HL-60/S4 (cell line): ENCODE measurements around the gene MOGAT2.
"Not testable (repeated sequence)": the region's sequence is repeated elsewhere in the genome, so short reads cannot be mapped to it uniquely, and the experiment has no call there.

Source experiments
- in situ Hi-C: fragments of 300-500 bp; cut with MboI; formaldehyde crosslinking; loops from 2 replicates; pipeline ENCODE4 v1.14.3; 2022; ENCODE audit warnings: low sequenced_read_pairs

MOGAT2 gene

DNA sequence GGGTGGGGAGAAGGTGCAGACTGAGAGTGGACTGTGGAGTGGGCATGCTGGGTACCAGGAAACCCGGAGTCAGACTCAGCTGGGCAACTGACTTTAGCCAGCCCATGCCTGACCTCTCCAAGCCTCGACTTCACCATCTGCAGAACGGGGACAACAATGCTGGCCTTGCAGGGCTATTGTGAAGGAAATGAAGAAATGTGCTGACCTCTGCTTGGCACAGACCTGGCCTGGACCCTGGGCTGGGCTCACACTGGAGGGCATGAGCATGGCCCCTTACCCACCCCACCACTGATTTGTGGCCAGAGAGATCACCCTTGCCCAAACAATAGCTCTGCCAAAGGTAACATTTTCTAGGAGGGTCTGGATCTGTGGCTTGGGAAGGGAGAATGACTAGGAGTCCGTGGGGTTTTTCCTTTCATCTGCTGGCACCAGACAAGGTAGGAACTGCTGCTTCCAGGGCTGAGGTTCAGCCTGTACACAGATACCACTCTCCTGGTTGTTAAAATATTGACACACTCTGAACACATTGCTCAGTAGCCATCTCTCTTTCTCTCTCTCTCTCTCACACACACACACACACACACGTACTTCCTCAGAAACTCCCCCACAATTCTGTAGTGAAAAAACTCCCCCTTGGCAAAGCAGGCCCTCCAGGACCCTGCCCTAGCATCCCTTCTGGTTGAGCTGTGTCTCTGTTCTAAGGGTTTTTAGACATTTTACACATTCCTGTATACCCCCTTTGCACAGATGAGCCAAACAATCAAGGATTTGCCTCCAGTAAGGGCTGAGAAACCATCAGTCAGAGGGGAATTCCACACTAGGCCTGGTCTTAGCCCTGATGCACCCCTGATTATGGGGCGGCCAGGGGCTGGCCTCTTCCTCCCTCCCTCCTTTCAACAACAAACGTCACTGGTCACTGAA, 1.0 kb downstream of the MOGAT2 start:
- in situ Hi-C loops = no loop called here

DNA sequence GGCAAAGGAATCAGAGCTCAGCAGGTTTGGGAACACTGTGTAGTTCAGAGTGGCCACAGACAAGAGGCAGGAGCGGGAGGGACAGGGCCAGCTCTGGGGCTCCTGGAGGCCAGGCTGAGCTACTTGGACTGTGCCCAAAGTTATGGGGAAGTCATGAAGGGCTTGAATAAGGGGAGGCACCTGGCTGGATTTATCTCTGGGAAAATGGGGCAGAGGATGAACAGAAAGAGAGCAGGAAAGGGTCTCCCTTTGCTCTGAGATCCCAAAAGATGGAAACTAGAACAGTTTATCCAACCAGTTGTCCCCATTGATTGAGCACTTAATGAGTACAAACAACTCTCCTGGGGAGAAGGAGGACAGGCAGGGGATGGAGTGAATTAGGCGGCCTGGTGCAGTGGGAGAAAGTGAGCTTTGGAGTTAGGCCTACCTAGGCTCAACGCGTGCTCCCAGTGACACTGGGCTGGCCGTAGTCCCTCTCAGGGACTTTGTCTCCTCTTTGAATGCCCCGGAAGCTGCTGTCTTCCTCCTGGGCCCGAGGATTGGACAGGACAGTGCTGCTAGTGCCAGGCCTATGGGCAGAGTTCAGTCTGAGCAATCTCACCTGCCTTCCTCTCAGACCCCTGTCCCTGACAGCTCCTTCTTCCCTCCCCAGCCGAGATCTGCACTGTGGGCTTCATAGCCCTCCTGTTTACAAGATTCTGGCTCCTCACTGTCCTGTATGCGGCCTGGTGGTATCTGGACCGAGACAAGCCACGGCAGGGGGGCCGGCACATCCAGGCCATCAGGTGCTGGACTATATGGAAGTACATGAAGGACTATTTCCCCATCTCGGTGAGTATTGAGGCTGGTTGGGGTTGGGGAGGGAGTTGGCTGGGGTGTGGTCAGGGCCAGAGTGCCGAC, 2.0 kb downstream of the MOGAT2 start:
- in situ Hi-C loops = loop anchor here (10.0 kb wide), 1 partner anchor 145 kb away; no protein-coding TSS in a partner anchor

DNA sequence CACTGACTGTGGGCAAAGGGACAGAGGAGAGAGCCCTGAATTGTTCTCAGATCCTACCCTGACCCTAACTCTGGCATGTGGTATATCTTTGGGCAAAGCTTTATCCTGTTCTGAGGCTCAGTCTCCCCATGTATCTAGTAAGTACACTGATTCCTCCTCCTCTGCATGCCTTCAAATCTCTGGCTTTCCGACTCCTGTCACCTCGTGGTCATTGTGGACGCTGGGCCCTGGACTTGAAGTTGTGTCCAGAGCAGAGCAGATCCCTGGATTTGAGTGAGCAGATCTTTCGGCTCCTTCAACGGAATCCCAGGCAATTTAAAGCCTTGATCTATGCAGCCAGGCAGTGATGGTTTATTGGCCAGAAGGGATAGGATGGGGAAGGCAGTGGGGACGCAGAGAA, 3.0 kb downstream of the MOGAT2 start:
- in situ Hi-C loops = loop anchor here (10.0 kb wide), 1 partner anchor 144 kb away; no protein-coding TSS in a partner anchor

DNA sequence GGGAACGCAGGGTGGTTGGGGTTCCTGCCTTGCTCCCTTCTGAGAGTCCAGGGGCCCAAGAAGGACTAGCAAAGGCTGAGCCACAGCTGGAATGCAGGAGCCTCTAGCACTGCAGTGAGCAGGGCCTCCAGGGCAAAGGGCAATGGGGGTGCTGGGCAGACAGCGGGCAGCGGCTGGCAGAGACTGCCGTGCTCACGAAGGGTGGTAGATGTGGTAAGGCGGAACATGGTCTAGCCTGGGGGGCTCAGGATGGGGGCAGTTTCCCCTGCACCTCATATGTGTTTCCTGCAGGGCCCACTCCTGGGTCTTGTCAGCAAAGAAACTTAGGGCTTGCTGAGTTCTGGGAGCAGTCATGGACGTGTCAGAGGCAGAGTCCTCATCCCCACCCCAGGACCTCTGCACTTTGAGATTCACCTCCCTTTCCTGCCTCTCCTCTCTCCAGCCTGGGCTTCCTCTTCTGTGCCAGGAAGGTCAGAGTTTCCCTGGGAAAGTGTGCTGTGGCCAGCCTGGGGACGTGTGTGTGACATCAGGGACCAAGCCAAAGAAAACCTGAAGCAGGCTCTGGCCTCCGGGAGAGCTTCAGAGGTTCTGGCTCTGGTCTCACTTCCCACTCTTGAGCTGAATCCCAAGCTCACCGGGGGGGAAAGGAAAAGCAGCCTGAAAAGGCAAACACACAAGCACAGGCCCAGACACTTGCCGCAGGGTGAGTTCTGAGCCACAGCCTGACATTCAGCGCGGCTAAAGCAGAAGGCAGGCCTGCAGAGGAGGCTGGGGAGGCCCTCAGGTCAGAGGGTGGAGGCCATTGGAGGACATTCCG, 4.4 kb downstream of the MOGAT2 start:
- in situ Hi-C loops = loop anchor here (10.0 kb wide), 1 partner anchor 143 kb away; no protein-coding TSS in a partner anchor

DNA sequence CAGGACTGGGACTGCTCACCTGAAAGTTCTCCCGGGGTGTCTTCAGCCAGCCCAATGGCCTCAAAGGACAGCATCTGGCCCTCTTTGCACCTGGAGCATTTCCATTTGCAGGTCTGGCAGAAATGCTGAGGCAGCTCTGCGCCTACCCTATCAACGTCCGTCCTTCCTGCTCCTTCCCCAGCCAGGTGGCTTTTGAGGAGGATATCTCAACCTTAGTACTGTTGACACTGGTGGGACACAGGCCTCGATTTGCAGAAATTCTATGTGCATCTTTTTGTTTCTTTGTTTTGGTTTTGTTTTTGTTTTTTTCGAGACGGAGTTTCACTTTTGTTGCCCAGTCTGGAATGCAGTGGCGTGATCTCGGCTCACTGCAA, 5.0 kb downstream of the MOGAT2 start:
- in situ Hi-C loops = loop anchor here (10.0 kb wide), 1 partner anchor 142 kb away; no protein-coding TSS in a partner anchor

DNA sequence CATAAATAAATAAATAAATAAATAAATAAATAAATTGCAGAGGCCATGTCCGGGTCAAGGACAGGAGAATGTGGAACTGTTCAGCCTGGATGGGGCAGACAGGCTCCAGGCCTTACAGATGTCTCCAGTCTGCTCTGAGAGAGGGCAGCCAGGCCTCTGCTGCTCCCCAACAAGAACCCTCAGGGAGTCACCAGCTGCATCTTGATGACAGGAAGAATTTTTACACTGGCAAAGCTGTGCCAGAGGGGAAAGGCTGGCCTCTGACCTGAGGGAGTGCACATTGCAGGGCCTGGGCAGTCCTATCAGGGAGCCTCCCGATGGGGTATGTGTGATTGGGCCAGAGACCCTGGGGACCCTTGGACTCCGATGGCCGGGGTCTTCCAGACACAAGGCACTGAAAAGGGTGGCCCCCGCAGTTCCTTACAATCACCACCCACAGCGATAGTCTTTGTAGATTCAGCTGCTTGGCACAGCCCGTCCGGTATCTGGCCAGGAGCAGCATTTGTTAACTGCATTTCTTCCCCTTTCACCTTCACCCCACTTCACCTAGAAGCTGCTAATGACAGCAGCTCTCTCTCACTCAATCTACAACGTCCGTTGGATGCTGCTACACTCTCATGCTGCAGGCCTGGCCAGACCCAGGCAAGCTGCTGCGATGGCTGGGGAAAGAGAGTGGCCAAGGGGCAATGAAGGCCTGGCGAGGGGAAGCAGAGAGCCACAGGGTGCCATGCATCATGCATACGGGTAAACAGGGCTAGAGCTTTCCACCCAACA, 8.1 kb downstream of the MOGAT2 start:
- in situ Hi-C loops = loop anchor here (10.0 kb wide), 1 partner anchor 139 kb away; no protein-coding TSS in a partner anchor

DNA sequence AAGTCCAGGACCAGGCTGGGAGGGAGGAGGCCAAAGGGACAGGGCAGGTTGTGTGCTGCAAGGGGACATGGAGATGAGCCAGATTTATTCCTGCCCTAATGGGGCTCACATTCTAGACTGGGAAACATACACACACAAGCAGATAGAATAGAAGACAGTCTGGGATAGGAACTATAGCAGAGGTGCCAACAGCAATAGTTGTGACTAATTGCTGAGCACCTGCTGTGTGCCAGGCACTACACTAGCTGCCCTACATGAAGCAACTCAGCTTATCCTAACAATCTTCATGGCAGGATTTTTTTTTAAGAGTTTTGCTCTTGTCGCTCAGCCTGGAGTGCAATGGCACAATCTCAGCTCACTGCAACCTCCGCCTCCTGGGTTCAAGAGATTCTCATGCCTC, 11.4 kb downstream of the MOGAT2 start:
- in situ Hi-C loops = loop anchor here (10.0 kb wide), 1 partner anchor 136 kb away; no protein-coding TSS in a partner anchor

DNA sequence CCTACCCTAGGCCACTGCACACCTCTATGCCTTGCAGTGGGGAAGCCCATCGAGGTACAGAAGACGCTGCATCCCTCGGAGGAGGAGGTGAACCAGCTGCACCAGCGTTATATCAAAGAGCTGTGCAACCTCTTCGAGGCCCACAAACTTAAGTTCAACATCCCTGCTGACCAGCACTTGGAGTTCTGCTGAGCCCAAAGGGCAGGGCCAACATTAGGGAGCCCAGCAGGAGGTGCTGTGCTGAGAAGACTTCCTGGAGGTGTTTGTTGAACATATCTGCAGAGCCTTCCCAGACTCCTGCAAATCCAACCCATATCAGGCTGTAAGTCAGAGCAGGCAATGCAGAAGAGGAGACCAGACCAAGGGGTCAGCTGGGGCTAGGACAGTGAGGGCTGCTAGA, 13.5 kb downstream of the MOGAT2 start:
- in situ Hi-C loops = no loop called here

DNA sequence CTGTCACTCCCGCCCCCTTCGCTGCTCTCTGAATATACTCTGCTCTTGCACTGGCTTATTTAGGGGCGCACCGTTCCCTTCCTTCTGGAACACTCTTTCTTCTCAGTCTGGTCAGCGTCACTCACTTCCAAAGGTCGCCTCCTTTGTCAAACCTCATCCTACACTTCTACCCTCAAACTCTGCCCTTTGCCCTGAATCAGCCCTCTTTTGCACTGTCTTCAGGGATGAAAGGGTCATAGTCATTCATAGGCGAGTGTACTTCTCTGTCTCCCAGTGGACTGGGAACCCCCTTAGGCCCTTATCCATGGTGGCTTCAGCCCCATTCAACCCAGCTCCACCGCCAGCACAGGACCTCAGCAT, 15.4 kb downstream of the MOGAT2 start:
- in situ Hi-C loops = no loop called here

DNA sequence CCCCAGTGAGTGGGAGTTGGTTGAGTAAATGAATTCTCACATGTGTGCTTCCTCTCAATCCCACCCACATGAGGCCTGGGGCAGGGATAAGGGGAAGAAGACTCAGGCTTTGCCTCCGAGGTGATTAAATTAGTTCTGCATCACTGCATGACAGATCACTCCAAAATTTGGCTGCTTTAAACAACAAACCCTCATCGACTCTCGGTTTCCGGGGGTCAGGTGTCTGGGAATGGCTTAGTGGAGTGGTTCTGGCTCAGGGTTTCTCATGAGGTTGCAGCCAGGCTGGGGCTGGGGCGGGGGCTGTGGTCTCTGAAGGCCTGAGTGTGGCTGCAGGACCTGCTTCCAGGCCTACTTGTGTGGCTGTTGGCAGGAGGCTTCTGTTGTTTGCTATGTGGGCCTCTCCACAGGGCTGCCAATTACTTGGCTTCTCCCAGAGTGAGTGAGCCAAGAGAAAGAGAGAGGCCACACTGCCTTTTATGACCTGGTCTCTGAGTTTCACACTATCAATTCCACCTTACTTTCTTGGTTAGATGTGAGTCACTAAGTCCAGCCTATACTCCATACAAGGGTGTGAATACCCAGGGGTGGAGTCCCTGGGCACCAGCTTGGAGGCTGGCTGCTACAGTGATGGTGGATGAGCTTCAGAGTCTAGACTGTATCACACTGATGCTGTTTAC, 15.9 kb downstream of the MOGAT2 start:
- in situ Hi-C loops = no loop called here

DNA sequence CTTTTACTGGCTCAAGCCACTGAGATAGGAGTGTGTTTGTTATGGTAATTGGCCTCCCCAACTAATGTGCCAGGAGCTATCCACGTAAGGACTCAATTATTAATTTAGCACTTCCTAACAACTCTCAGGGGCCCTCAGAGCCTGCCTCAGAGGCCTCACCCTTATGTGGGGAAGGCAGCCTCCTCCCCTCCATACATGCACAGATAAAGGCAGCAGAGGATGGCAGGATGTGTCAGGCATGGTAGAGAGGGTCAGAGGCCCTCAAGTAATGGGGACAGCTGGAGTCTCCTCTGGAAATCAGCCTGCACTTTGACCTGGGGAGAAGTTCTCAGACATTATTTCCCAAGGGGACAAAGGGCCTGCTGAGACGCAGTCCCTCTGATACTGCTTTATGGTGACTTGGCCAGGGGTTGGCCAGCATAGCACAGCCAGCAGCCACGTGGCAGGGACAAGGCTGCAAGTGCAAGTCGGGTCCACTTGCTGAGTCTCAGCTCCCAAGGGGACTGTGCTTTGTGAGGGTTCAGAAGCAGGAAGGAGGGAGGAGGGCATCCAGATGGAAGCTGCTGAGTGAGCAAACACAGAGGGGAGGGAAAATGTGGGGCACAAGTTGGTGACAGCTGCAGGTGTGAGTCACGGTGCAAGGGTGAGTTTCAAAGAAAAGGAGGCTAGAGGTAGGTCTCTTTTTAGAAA, 17.0 kb downstream of the MOGAT2 start:
- in situ Hi-C loops = no loop called here

DNA sequence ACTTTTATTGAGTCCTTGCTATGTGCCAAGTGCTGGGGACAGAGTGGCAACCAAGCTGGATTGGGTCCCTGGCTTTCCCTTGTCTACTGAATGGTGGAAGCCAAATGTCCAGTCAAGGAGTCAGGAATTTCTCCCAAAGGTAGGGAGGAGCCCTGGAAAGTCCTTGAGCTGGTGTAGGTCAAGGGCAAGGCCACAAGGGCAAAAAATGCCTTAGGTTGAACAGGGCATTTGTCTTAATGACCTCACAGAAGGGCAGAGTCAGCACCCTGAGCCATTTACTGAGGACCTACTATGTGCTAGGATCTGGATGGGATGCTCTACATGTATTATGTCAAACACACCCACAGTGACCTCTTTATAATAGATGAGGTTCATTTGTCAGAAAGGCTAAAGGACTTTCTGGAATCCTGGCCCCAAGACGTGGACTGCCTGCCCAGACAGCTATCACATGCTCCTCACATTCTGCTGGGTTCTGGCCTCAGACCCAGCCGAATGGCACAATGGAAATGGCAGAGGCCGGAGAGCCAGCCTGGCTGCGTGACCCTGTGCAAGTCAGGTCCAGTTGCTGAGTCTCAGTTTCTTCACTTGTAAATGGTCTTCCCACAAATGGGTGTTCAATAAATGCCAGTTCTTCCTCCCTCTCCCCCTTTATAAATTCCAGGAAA, 17.7 kb downstream of the MOGAT2 start:
- in situ Hi-C loops = no loop called here

DNA sequence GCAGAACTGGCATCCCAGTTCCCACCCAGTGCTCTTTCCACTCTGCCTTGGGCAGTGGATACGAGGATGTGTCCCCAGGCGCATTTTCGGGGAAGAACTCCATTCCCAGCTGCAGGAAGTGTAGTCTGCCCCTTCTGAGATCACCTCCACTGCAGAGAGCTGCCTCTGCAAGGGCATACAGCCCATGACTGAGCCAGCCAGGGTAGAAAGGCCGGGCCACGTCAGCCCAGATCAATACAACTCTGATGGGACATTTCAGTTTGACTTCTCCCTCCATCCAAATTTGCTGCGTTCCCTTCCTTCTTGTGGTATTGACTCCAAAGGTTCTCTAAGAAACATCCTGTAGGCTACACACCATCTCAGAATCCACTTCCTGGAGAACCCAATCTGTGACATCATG, 19.7 kb downstream of the MOGAT2 start:
- in situ Hi-C loops = no loop called here

DNA sequence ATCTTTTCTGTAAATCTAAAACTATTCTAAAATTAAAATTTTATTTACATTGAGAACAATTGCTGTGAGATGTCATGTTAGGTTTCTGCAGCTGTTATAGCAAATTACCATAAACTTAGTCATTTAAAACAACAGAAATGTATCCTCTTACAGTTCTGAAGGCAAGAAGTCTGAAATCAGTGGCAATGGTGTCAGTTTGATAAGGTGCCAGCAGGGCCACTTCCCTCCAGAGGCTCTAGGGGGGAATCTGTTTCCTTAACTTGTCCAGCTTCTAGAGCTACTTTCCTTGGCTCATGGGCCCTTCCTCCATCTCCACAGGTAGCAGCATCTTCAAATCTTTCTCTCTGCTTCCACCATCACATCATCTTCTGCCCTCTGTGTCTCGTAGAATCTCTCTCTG, 23.0 kb downstream of the MOGAT2 start:
- in situ Hi-C loops = no loop called here

DNA sequence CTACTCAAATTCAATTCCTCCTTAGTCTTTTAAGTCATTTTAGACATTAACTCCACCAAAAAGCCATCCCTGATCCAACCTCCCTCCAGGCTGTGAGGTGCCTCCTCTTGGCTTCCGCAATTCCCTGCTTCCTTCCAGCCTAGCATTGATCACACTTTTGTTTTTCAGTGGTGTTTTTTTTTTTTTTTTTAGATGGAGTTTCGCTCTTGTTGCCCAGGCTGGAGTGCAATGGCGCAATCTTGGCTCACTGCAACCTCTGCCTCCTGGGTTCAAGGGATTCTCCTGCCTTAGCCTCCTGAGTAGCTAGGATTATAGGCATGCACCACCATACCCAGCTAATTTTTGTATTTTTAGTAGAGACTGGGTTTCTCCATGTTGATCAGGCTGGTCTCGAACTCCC, 25.5 kb downstream of the MOGAT2 start:
- in situ Hi-C loops = not testable (repeated sequence)

DNA sequence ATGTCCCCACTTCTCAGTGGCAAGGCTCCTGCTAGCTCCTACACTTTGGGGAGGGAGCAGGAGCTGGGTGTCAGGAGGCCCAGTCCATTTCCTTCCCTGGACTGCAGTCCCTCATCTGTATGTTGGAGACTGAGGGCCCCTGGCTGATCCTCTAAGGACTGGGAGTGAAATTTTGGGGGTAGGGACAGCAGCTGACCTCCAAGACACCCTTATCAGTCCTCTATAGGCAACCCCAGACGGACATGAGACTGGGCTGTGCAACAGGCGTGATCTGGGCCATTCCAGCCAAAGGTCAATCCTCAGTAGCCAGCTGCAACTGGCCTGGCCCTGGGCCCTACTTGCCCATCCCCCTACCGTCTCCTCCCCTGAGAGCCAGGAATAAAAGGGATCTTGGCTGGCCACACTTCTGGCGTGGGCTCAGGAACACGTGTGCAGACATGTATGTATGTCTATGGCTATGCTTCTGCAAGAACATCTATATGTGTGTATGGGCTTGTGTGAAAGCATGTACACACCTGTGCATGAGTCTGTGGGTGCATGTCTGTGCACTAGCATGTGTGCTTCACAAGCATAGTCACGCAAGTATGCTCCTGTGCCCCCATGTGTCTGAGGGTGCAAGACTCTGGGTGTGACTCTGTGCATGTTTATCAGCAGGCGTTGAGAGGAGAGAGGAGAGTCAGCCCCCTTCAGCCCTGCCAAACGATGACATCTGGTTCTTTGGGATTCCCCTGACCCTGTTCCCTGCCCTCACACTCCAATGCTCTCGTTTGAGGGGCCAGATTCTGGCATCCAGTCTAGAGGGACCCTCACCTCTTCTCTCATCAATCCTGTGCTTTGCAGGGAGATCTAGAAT, 26.3 kb downstream of the MOGAT2 start:
- in situ Hi-C loops = no loop called here

DNA sequence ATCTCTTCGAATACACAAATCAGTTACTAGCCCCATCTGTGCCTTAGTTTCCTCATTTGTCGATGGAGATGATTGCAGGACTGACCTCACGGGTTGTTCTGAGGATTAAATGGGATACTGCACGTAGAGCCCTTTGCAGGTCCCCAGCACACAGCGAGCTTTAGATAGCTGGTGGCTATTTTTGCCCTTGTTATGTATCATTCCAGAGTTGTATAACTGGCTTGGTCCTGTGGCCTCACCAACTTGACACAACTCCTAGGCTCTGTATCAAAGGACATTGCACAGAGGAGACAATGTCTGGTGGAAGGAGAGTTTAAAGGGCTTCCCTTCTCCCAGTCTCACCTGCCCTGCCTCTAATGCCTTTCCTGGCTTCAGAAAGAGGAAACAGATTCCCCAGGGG, 28.2 kb downstream of the MOGAT2 start:
- in situ Hi-C loops = no loop called here
